ENCODE data around the gene OLAH. TPM values are rescaled to one million over a fixed set of nuclear protein-coding genes. Genes with fewer than 3 reads are reported as not detected.

Gene OLAH
- total RNA-seq, 1 experiment from 2014 or later: not detected

- ChIA-PET CTCF (interaction anchor here (0.5 to 1.3 kb wide), 2 partner anchors 108 to 126 kb away, joined by 4 read pairs; no protein-coding TSS in a partner anchor), POLR2A (interaction anchor here (0.5 kb wide), 1 partner anchor 51 kb away, joined by 6 read pairs; no protein-coding TSS in a partner anchor)
- ATAC-seq (no peak), DNase-seq (ENCODE audit: low spot score) (no peak)
- peaks cover 27% of the 10 kb centered on the region for H3K36me3 Mint-ChIP-seq
- peaks cover 10% of the 10 kb centered on the region for H3K4me1 Mint-ChIP-seq
- no peak overlapping the region for H3K4me3 Mint-ChIP-seq
- H3K27ac Mint-ChIP-seq: no peak overlapping the region; the same call in 1 of the 2 replicates
- H3K9me3 Mint-ChIP-seq: no peaks in the 10 kb centered on the region
- H3K27me3 Mint-ChIP-seq (ENCODE audit: low read depth): peaks cover 3% of the 10 kb centered on the region; the same call in 1 of the 2 replicates
- TF ChIP-seq ZNF317 (CRISPR knock-in tag; IDR thresholded peaks at IDR 0.05; ENCODE audit: borderline replicate concordance, low read depth) (no peak), GRHL2 (CRISPR knock-in tag; IDR thresholded peaks at IDR 0.05; ENCODE audit: insufficient replicate concordance, severe bottlenecking) (no peak), ZNF425 (CRISPR knock-in tag; conservative IDR thresholded peaks at IDR 0.05) (no peak), OVOL2 (CRISPR knock-in tag; IDR thresholded peaks at IDR 0.05; ENCODE audit: borderline replicate concordance) (no peak), SP1 (CRISPR knock-in tag; conservative IDR thresholded peaks at IDR 0.05) (no peak), TEAD4 (CRISPR knock-in tag; IDR thresholded peaks at IDR 0.05) (no peak), FOXP4 (CRISPR knock-in tag; IDR thresholded peaks at IDR 0.05) (no peak), ZNF671 (CRISPR knock-in tag; IDR thresholded peaks at IDR 0.05) (no peak), CTCF (IDR thresholded peaks at IDR 0.05) (no peak), NR1H2 (CRISPR knock-in tag; IDR thresholded peaks at IDR 0.05) (no peak), NFE2L1 (CRISPR knock-in tag; IDR thresholded peaks at IDR 0.05) (no peak), MLX (CRISPR knock-in tag; IDR thresholded peaks at IDR 0.05) (no peak), ZSCAN18 (CRISPR knock-in tag; IDR thresholded peaks at IDR 0.05) (no peak)
Observed at GRCh38 chr10:15099886-15100285, 56.1 kb downstream of the OLAH start.

GRCh38 chr10:15103513-15103912 is 59.8 kb downstream of the OLAH start:
- CTCF ChIA-PET: interaction anchor here (0.9 kb wide), 1 partner anchor 112 kb away, joined by 3 read pairs; no protein-coding TSS in a partner anchor
- H3K4me3 Mint-ChIP-seq: no peak overlapping the region
- POLR2A ChIA-PET: no interaction called here
- H3K4me1 Mint-ChIP-seq: peaks cover 5% of the 10 kb centered on the region
- ATAC-seq (no peak), DNase-seq (ENCODE audit: low spot score) (no peak)
- no peaks in the 10 kb centered on the region for H3K27me3 Mint-ChIP-seq (ENCODE audit: low read depth)
- no peak overlapping the region for H3K27ac Mint-ChIP-seq
- H3K36me3 Mint-ChIP-seq: peaks cover 44% of the 10 kb centered on the region
- no peaks in the 10 kb centered on the region for H3K9me3 Mint-ChIP-seq
- TF ChIP-seq NR3C1 (CRISPR knock-in tag; conservative IDR thresholded peaks at IDR 0.05; ENCODE audit: low read depth) (no peak), EMX1 (CRISPR knock-in tag; IDR thresholded peaks at IDR 0.05) (no peak), KAT7 (CRISPR knock-in tag; IDR thresholded peaks at IDR 0.05; ENCODE audit: borderline replicate concordance) (no peak), ZMAT4 (CRISPR knock-in tag; IDR thresholded peaks at IDR 0.05) (no peak), ZNF281 (CRISPR knock-in tag; IDR thresholded peaks at IDR 0.05) (no peak), ZNF532 (CRISPR knock-in tag; IDR thresholded peaks at IDR 0.05; ENCODE audit: borderline replicate concordance) (no peak)
